ENCODE measurements around the gene SPPL2C. TPM values are rescaled to one million over a fixed set of nuclear protein-coding genes. Genes with fewer than 3 reads are reported as not detected.

Gene SPPL2C
- total and polyA plus RNA-seq, 2 of the 13 experiments (the other 11 are each of a cell fraction or from before 2014, with no cell fraction given) = not detected

GRCh38 chr17:45841883-45842525, 2.7 kb upstream of the SPPL2C start (continued):
- no peak for TF ChIP-seq ZNF326 (CRISPR knock-in tag; IDR thresholded peaks at IDR 0.05; ENCODE audit: borderline replicate concordance)
- no peak for TF ChIP-seq SYNCRIP (IDR thresholded peaks at IDR 0.05; ENCODE audit: insufficient read depth, low read depth, low read length)
- TF ChIP-seq ZUFSP (CRISPR knock-in tag; IDR thresholded peaks at IDR 0.05; ENCODE audit: borderline replicate concordance) = no peak
- TF ChIP-seq ZNF280B (CRISPR knock-in tag; IDR thresholded peaks at IDR 0.05; ENCODE audit: borderline replicate concordance) = no peak
- TF ChIP-seq YEATS2 (CRISPR knock-in tag; IDR thresholded peaks at IDR 0.05; ENCODE audit: borderline replicate concordance) = no peak
- TF ChIP-seq GABPA (IDR thresholded peaks at IDR 0.05; ENCODE audit: low read depth, low read length) = no peak
- no peak for TF ChIP-seq GABPA (CRISPR knock-in tag; IDR thresholded peaks at IDR 0.05; ENCODE audit: low read depth)
- TF ChIP-seq ZNF205 (CRISPR knock-in tag; IDR thresholded peaks at IDR 0.05) = no peak
- no peak for TF ChIP-seq ZNF432 (CRISPR knock-in tag; IDR thresholded peaks at IDR 0.05; ENCODE audit: borderline replicate concordance)
- TF ChIP-seq ZNF788 (CRISPR knock-in tag; IDR thresholded peaks at IDR 0.05; ENCODE audit: borderline replicate concordance) = no peak
- TF ChIP-seq ZNF512B (CRISPR knock-in tag; IDR thresholded peaks at IDR 0.05; ENCODE audit: borderline replicate concordance) = no peak
- no peak for TF ChIP-seq TCF12 (IDR thresholded peaks at IDR 0.05)
- TF ChIP-seq TCF12 (CRISPR knock-in tag; IDR thresholded peaks at IDR 0.05) = no peak
- TF ChIP-seq ZNF775 (CRISPR knock-in tag; IDR thresholded peaks at IDR 0.05; ENCODE audit: borderline replicate concordance) = no peak

Measured in HepG2 (cell line).